Measurements from ENCODE around the gene UTP3. TPM values are rescaled to one million over a fixed set of nuclear protein-coding genes. Genes with fewer than 3 reads are reported as not detected.

The UTP3 gene
- total RNA-seq, 1 experiment from 2014 or later = 33.7 TPM

GRCh38 chr4:70722199-70722791 lies 34.0 kb downstream of the UTP3 start:
- Histone ChIP-seq H3K27me3 (ENCODE audit: insufficient read depth, low read length) (no peaks in the 10 kb centered on the region), H3K4me2 (ENCODE audit: low read length) (no peak overlapping the region), H3K9ac (ENCODE audit: low read length) (no peak overlapping the region), H4K20me1 (ENCODE audit: insufficient read depth) (no peaks in the 10 kb centered on the region), H3K36me3 (ENCODE audit: control insufficient read depth in 1 of 2, insufficient read depth in 2 of 2, low read length in 2 of 2) (no peaks in the 10 kb centered on the region), H3K9me3 (ENCODE audit: control insufficient read depth in 1 of 2, insufficient read depth in 1 of 2, low read depth in 1 of 2, low read length in 2 of 2) (no peaks in the 10 kb centered on the region), H3K4me1 (ENCODE audit: control insufficient read depth in 1 of 2, insufficient read depth in 2 of 2, low read length in 2 of 2) (peaks cover 0 to 3% of the 10 kb centered on the region in 2 experiments; a peak in 1 of 4 replicates), H3K4me3 (replicated peaks in 1 of 2; ENCODE audit: low read depth in 1 of 2, low read length in 2 of 2) (no peak overlapping the region), H3K79me2 (ENCODE audit: insufficient read depth, low read length) (peaks cover 14% of the 10 kb centered on the region; the same call in 1 of the 2 replicates), H3K9me2 (ENCODE audit: insufficient read depth) (no peaks in the 10 kb centered on the region), H3K27ac (ENCODE audit: low read depth, low read length) (no peak overlapping the region), H2AFZ (ENCODE audit: low read depth, low read length, poor library complexity, severe bottlenecking) (no peak overlapping the region)
- no peak for TF ChIP-seq POLR2A (IDR thresholded peaks at IDR 0.05; ENCODE audit: borderline replicate concordance, extremely low read depth, insufficient read depth, insufficient read length)
- ATAC-seq = no peak
- intact Hi-C loops (cut with micrococcal nuclease) = no loop called here
- POLR2A ChIA-PET = no interaction called here
- CTCF ChIA-PET = interaction anchor here (1.8 kb wide), 1 partner anchor 13 kb away, joined by 10 read pairs; no protein-coding TSS in a partner anchor
- DNase-seq (ENCODE audit: low read depth, low spot score) = no peak
- RAD21 ChIA-PET (ENCODE audit: low non-redundant PET in 1 of 2, low total read pairs in 2 of 2, uncharacterized antibody in 2 of 2, unreplicated experiment in 2 of 2) = no interaction called here
- TSS peak; percentile 9 for BruUV-seq (replicated peaks)

DNA sequence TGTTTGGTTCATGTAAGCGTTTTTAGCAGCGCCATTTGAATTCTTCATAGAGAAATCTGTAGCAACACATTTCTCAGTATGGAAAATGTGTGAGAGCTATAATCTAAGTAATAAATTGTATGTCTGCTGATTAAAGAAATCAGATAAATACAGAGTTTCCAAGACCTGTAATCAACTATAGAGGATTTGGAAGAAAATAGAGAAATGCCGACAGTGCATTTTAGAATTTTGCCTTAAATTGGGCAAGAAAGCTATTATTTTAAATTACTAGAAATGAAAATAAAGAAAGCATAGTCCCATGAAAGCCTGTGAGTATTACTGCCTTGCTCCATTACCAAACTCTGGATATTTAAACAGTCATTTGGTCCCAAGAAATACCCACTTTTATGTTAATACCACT lies 36.1 kb downstream of the UTP3 start:
- intact Hi-C loops (cut with micrococcal nuclease) = no loop called here
- H3K27ac ChIP-seq (ENCODE audit: low read depth, low read length) = no peak overlapping the region
- ChIA-PET CTCF (no interaction called here), RAD21 (ENCODE audit: low non-redundant PET in 1 of 2, low total read pairs in 2 of 2, uncharacterized antibody in 2 of 2, unreplicated experiment in 2 of 2) (no interaction called here), POLR2A (no interaction called here)
- ATAC-seq (no peak), DNase-seq (ENCODE audit: low read depth, low spot score) (no peak)
- H2AFZ ChIP-seq (ENCODE audit: low read depth, low read length, poor library complexity, severe bottlenecking) = no peak overlapping the region
- no peaks in the 10 kb centered on the region for H3K27me3 ChIP-seq (ENCODE audit: insufficient read depth, low read length)
- BruUV-seq (replicated peaks) = no TSS peak
- H3K4me1 ChIP-seq (ENCODE audit: control insufficient read depth in 1 of 2, insufficient read depth in 2 of 2, low read length in 2 of 2) = peaks cover 0 to 3% of the 10 kb centered on the region in 2 experiments; a peak in 1 of 4 replicates
- no peak overlapping the region for H3K9ac ChIP-seq (ENCODE audit: low read length)
- no peak for TF ChIP-seq ELF1 (IDR thresholded peaks at IDR 0.05; ENCODE audit: borderline replicate concordance, low read depth)
- no peak for TF ChIP-seq CBX3 (IDR thresholded peaks at IDR 0.05; ENCODE audit: low read depth)
- TF ChIP-seq, protein P1, sequence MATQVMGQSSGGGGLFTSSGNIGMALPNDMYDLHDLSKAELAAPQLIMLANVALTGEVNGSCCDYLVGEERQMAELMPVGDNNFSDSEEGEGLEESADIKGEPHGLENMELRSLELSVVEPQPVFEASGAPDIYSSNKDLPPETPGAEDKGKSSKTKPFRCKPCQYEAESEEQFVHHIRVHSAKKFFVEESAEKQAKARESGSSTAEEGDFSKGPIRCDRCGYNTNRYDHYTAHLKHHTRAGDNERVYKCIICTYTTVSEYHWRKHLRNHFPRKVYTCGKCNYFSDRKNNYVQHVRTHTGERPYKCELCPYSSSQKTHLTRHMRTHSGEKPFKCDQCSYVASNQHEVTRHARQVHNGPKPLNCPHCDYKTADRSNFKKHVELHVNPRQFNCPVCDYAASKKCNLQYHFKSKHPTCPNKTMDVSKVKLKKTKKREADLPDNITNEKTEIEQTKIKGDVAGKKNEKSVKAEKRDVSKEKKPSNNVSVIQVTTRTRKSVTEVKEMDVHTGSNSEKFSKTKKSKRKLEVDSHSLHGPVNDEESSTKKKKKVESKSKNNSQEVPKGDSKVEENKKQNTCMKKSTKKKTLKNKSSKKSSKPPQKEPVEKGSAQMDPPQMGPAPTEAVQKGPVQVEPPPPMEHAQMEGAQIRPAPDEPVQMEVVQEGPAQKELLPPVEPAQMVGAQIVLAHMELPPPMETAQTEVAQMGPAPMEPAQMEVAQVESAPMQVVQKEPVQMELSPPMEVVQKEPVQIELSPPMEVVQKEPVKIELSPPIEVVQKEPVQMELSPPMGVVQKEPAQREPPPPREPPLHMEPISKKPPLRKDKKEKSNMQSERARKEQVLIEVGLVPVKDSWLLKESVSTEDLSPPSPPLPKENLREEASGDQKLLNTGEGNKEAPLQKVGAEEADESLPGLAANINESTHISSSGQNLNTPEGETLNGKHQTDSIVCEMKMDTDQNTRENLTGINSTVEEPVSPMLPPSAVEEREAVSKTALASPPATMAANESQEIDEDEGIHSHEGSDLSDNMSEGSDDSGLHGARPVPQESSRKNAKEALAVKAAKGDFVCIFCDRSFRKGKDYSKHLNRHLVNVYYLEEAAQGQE (IDR thresholded peaks at IDR 0.05; ENCODE audit: low read depth) = no peak
- no peak for TF ChIP-seq POLR2AphosphoS5 (IDR thresholded peaks at IDR 0.05; ENCODE audit: low read depth, low read length)
- TF ChIP-seq SIN3A (IDR thresholded peaks at IDR 0.05; ENCODE audit: low read depth) = no peak
- TF ChIP-seq RAD21 (IDR thresholded peaks at IDR 0.05; ENCODE audit: low read depth) = no peak
- no peak for TF ChIP-seq ZFX (IDR thresholded peaks at IDR 0.05)
- no peak overlapping the region for H3K4me2 ChIP-seq (ENCODE audit: low read length)
- H3K9me3 ChIP-seq (ENCODE audit: control insufficient read depth in 1 of 2, insufficient read depth in 1 of 2, low read depth in 1 of 2, low read length in 2 of 2) = no peaks in the 10 kb centered on the region
- no peaks in the 10 kb centered on the region for H4K20me1 ChIP-seq (ENCODE audit: insufficient read depth)
- H3K36me3 ChIP-seq (ENCODE audit: control insufficient read depth in 1 of 2, insufficient read depth in 2 of 2, low read length in 2 of 2) = no peaks in the 10 kb centered on the region
- H3K79me2 ChIP-seq (ENCODE audit: insufficient read depth, low read length) = peaks cover 7% of the 10 kb centered on the region; the same call in 1 of the 2 replicates
- H3K4me3 ChIP-seq (replicated peaks in 1 of 2; ENCODE audit: low read depth in 1 of 2, low read length in 2 of 2) = no peak overlapping the region
- no peaks in the 10 kb centered on the region for H3K9me2 ChIP-seq (ENCODE audit: insufficient read depth)

Data from HCT116 (cell line).